ENCODE data around the gene CARD19.

Gene CARD19

DNA sequence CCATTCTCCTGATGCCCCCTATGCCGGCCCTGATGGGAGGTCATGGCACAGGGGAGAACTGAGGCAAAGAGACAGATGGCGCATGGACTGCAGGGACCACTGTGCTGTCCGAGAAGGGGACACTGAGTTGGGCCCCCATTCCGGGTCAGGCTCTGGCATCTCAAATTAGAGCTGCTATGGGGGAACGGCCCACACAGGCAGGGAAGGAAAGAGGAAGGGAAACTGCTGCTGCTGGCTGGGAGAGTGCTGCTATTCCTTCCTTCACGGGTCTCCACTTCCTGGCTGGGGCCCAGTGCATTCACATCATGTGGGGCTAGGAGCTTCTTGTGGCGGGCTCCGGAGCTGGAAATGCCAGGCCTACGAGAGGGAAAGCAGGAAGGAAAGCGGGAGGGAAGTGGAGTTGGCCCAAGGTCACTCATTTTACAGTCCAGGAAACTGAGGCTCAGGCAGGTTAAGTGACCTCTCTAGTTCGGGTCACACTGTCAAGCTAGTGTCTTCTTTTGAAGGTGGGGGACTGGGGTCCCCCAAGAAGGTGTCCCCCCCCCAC lies 1.3 kb upstream of the CARD19 start:
- no peak for ATAC-seq
- TF ChIP-seq ZNF565 (CRISPR knock-in tag; conservative IDR thresholded peaks at IDR 0.05; ENCODE audit: low read depth) (no peak), RARB (CRISPR knock-in tag; IDR thresholded peaks at IDR 0.05) (no peak)

GRCh38 chr9:93095205-93096130 lies 549 bp upstream of the CARD19 start:
- TF ChIP-seq PPARA (CRISPR knock-in tag; IDR thresholded peaks at IDR 0.05; ENCODE audit: borderline replicate concordance) (no peak), ZFP3 (CRISPR knock-in tag; IDR thresholded peaks at IDR 0.05) (peak; percentile 92)
- peak; percentile 85 for ATAC-seq

- TF ChIP-seq ESRRG (CRISPR knock-in tag; IDR thresholded peaks at IDR 0.05) (no peak), PPARA (CRISPR knock-in tag; IDR thresholded peaks at IDR 0.05; ENCODE audit: borderline replicate concordance) (no peak), GLIS3 (CRISPR knock-in tag; IDR thresholded peaks at IDR 0.05) (no peak)
- ATAC-seq = no peak
Observed at GRCh38 chr9:93096811-93097382, 880 bp downstream of the CARD19 start.

DNA sequence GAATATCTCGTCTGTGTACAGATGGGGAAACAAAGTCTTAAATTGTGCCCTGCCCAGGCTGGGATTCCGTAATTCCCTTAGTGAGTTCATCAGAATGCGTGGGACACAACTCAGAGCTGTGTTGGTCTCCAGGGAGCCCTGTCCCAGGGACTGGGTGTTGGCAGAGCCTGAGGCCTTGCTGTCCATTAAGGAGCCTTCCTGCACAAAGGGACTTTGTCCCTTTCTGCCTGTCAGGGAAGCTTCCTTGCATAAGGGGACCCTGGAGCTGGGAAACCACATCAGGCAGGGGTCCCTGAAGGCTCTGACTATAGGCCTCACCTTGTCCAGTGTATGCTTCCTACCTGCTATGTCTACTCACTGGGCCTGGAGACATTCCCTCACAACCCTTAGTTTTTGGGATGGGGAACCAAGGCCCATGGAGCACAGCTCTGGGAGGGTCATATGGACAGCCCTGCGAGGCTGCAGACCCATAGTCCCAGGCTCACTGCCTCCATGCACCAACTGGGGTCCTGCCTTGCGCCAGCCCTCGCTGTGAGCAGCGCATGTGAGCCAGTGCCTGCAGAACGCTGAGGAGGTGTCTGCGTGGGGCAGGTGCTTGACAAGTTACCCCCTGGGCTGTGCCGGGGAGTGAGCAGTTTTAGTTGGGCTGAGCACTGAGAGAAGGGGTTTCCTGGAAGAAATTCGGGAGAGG lies 1.6 kb downstream of the CARD19 start:
- TF ChIP-seq PPARA (CRISPR knock-in tag; IDR thresholded peaks at IDR 0.05; ENCODE audit: borderline replicate concordance) (no peak), ESRRG (CRISPR knock-in tag; IDR thresholded peaks at IDR 0.05) (no peak), TSHZ2 (CRISPR knock-in tag; IDR thresholded peaks at IDR 0.05) (no peak), TCF4 (CRISPR knock-in tag; IDR thresholded peaks at IDR 0.05; ENCODE audit: borderline replicate concordance) (no peak), CREB5 (CRISPR knock-in tag; IDR thresholded peaks at IDR 0.05; ENCODE audit: low read depth) (no peak), ARNTL (CRISPR knock-in tag; IDR thresholded peaks at IDR 0.05; ENCODE audit: borderline replicate concordance, low read depth) (no peak), ZC3H10 (CRISPR knock-in tag; IDR thresholded peaks at IDR 0.05) (no peak), ZNF8 (CRISPR knock-in tag; IDR thresholded peaks at IDR 0.05) (no peak), ISL1 (CRISPR knock-in tag; IDR thresholded peaks at IDR 0.05) (no peak), ZFP30 (CRISPR knock-in tag; IDR thresholded peaks at IDR 0.05) (no peak), SNAI2 (CRISPR knock-in tag; IDR thresholded peaks at IDR 0.05) (no peak), GLIS3 (CRISPR knock-in tag; IDR thresholded peaks at IDR 0.05) (no peak), OSR1 (CRISPR knock-in tag; IDR thresholded peaks at IDR 0.05) (no peak), ZFP3 (CRISPR knock-in tag; IDR thresholded peaks at IDR 0.05) (no peak), ZNF70 (CRISPR knock-in tag; IDR thresholded peaks at IDR 0.05) (no peak), TOX (CRISPR knock-in tag; IDR thresholded peaks at IDR 0.05; ENCODE audit: borderline replicate concordance) (no peak), CSDC2 (CRISPR knock-in tag; IDR thresholded peaks at IDR 0.05) (no peak)
- TF ChIP-seq, protein P1, sequence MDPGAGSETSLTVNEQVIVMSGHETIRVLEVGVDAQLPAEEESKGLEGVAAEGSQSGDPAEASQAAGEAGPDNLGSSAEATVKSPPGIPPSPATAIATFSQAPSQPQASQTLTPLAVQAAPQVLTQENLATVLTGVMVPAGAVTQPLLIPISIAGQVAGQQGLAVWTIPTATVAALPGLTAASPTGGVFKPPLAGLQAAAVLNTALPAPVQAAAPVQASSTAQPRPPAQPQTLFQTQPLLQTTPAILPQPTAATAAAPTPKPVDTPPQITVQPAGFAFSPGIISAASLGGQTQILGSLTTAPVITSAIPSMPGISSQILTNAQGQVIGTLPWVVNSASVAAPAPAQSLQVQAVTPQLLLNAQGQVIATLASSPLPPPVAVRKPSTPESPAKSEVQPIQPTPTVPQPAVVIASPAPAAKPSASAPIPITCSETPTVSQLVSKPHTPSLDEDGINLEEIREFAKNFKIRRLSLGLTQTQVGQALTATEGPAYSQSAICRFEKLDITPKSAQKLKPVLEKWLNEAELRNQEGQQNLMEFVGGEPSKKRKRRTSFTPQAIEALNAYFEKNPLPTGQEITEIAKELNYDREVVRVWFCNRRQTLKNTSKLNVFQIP (CRISPR knock-in tag; IDR thresholded peaks at IDR 0.05; ENCODE audit: borderline replicate concordance, low read depth) = no peak
- TF ChIP-seq, protein P2, sequence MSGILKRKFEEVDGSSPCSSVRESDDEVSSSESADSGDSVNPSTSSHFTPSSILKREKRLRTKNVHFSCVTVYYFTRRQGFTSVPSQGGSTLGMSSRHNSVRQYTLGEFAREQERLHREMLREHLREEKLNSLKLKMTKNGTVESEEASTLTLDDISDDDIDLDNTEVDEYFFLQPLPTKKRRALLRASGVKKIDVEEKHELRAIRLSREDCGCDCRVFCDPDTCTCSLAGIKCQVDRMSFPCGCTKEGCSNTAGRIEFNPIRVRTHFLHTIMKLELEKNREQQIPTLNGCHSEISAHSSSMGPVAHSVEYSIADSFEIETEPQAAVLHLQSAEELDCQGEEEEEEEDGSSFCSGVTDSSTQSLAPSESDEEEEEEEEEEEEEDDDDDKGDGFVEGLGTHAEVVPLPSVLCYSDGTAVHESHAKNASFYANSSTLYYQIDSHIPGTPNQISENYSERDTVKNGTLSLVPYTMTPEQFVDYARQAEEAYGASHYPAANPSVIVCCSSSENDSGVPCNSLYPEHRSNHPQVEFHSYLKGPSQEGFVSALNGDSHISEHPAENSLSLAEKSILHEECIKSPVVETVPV (CRISPR knock-in tag; IDR thresholded peaks at IDR 0.05) = no peak
- no peak for ATAC-seq

Data from SK-N-SH treated with all-trans-retinoic acid at 6 μM for 48 hours (cell line).